CD4-positive, alpha-beta T cell treated with Interleukin-4 for 1 hour (primary cell): ENCODE results near the gene SERPINB1.
"Not testable (repeated sequence)": the region's sequence is repeated elsewhere in the genome, so short reads cannot be mapped to it uniquely, and the experiment has no call there.

Experiments
- DNase-seq, 2 donors: peaks; one replicate each; pipeline ENCODE4 v3.0.0-alpha.2; 2020 to 2022

SERPINB1 gene

DNA sequence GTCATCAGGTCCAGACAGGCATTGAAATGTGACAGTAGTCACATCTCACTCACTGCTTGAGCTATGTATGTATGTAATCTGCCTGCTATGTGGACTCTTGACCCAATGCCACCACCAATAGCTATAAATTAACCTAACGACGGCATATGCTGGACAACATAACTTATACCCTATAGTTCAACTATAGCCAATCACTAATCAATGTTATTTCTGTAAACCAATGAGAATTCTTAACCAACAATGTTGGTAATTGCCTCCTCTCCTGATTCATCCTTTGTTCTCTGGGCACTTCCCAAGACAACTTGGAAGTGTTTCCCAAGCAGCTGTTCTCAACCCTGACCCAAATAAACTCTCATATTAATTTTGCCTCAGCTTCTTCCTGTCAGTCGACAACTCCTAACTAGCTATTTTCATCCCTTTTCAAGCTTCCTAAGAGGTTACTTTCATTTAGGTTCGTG lies 24.1 kb upstream of the SERPINB1 start:
- no peak for DNase-seq

DNA sequence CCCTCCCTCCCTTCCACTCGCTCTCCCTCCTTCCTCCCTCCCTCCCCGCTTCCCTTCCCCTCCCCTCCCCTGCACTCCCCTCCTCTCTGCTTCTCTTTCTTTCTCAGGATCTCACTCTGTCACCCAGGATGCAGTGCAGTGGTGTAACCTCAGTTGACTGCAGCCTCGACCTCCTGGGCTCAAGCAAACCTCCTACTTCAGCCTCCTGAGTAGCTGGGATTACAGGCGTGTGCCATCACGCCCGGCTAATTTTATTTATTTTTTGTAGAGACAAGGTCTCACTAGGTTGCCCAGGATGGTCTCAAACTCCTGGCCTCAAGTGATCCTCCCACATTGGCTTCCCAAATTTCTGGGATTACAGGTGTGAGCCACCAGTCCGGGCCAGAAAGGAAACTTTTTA lies 23.6 kb upstream of the SERPINB1 start:
- no peak for DNase-seq

DNA sequence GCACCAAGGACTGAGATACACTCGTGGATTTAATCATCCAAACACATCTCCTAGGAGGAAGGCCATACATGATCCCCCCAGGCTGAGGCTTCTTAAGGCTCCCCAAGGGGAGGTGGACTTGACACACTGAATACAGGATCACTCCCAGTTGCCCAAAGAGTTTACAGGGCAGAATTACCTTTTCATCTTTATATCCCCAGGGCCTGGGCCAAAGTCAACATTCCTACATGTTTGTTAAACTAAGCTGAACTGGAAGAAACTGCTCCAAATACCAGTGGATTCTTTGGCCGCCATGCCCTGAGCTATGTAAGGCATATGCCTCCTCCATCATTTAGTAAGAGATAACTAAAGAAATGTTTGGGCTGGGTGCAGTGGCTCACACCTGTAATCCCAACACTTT lies 22.2 kb upstream of the SERPINB1 start:
- DNase-seq, result no peak

DNA sequence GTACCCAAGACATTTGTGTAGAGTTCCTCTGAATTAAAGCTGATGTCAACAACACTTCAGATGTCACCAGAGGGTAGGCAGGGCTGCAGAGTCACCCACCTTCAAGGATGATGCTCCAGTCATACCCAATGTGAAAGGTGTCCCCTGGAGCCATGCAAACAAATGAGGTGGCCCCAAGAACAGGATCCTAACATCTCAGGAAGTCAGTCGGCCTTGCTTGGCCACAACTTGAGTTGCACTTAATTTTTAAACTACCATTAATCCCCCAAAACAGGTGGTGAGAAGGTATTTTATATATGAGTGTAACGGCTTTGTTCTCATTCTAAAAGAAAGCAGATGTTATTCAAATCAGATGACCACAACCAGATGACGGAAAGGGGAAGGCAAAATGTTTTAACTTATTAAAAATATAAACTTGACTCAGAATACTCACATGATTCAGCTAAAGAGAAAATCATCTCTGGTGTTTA lies 21.1 kb upstream of the SERPINB1 start:
- peak; percentile 50 to 72 for DNase-seq

DNA sequence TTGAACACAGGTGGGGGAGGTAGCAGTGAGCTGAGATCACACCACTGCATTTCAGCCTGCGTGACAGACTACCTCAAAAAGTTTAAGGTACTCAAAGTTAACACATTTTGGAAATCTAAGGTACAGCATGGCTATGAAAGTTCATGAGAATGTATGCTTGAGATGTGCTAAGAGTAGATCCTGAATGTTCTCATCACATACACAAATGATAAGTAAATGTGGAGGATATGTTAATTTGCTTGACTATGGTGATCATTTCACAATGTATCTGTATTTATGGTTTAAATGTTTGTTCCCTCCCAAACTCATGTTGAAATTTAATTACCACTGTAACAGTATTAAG lies 20.1 kb upstream of the SERPINB1 start:
- no peak for DNase-seq

GRCh38 chr6:2861060-2861821 lies 19.6 kb upstream of the SERPINB1 start:
- peak; percentile 63 to 67 for DNase-seq

DNA sequence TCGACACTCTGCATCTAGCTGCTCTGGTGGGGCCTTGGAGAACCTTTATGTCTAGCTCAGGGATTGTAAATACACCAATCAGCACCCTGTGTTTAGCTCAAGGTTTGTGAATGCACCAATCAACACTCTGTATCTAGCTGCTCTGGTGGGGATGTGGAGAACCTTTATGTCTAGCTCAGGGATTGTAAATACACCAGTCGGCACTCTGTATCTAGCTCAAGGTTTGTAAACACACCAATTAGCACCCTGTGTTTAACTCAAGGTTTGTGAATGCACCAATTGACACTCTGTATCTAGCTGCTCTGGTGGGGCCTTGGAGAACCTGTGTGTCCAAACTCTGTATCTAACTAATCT lies 19.0 kb upstream of the SERPINB1 start:
- DNase-seq, result not testable (repeated sequence)

- not testable (repeated sequence) for DNase-seq
These were observed 18.4 kb upstream of the SERPINB1 start for GRCh38 chr6:2859798-2860705.

DNA sequence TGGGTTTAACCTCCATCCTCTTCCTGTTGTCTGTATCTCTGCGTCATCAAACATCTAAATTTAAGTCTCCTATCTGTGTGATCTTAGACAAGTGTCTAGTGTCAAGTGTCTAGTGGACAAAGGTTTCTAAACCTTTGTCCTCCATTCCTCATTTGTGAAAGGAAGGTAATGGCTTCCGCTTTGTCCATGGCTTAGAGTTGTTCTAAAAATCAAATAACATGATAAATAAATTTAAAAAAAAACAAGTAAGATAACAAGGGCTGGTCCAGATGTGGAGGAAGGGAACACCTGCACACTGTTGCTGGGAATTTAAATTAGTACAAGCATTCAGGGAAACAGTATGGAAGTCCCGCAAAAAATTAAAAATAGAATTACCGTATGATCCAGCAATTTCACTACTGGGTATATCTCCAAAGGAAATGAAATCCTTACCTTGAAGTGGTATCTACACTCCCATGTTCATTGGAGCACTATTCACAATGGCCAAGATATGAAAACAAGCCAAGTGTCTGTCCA lies 17.6 kb upstream of the SERPINB1 start:
- peak in 1 of 2 donors; percentile 88 for DNase-seq

- peak; percentile 78 to 84 for DNase-seq
These were observed 16.1 kb upstream of the SERPINB1 start for GRCh38 chr6:2857580-2858337.

GRCh38 chr6:2857185-2857579 lies 15.5 kb upstream of the SERPINB1 start:
- DNase-seq, result no peak

- no peak for DNase-seq
These were observed 13.4 kb upstream of the SERPINB1 start for GRCh38 chr6:2855061-2855519.

- DNase-seq, result peak in 1 of 2 donors; percentile 74
These were observed 12.8 kb upstream of the SERPINB1 start for GRCh38 chr6:2854396-2854982.

GRCh38 chr6:2853769-2854395 lies 12.2 kb upstream of the SERPINB1 start:
- DNase-seq, result peak; percentile 84 to 85

DNA sequence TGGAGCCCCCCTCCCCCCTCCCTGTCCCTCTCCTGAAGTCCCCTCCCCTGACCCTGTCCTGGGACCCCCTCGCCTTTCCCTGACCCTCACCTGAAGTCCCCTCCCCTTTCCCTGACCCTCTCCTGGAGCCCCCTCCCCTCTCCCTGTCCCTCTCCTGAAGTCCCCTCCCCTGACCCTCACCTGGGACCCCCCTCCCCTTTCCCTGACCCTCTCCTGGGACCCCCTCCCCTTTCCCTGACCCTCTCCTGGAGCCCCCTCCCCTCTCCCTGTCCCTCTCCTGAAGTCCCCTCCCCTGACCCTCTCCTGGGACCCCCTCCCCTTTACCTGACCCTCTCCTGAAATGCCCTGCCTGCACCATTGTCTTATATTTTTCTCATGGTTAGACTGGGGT lies 11.7 kb upstream of the SERPINB1 start:
- DNase-seq, result not testable (repeated sequence)

DNA sequence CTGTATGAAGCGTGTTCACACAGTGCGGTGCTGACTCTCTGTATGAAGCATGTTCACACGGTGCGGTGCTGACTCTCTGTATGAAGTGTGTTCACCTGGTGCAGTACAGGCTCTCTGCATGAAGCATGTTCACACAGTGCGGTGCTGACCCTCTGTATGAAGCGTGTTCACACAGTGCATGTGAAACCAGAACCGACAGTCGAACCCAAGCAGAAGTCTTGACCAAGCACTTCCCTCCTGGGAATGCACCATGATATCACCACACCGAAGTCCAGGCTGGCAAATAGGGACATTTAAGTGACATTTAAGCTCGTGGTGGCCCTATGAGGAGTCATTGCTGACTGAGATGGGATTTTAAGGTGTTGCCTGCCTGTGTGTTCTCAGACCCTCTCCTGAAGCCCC lies 11.3 kb upstream of the SERPINB1 start:
- peak in 1 of 2 donors; percentile 41 for DNase-seq

DNA sequence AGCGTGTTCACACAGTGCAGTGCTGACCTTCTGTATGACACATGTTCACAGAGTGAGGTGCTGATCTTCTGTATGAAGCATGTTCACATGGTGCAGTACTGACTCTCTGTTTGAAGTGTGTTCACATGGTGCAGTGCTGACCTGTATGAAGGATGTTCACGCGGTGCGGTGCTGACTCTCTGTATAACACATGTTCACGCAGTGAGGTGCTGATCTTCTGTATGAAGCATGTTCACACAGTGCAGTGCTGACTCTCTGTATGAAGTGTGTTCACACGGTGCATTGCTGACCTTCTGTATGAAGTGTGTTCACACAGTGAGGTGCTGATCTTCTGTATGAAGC lies 10.8 kb upstream of the SERPINB1 start:
- DNase-seq, result no peak

GRCh38 chr6:2851727-2852513 lies 10.3 kb upstream of the SERPINB1 start:
- DNase-seq, result no peak

- no peak for DNase-seq
These were observed 9.0 kb upstream of the SERPINB1 start for GRCh38 chr6:2850538-2851113.

- peak; percentile 79 to 81 for DNase-seq
These were observed 7.2 kb upstream of the SERPINB1 start for GRCh38 chr6:2848851-2849250.

- DNase-seq, result no peak
These were observed 4.2 kb upstream of the SERPINB1 start for GRCh38 chr6:2845880-2846208.
